GM18505 (cell line): ENCODE data around the gene ZNF605.
"Not testable (repeated sequence)": the region's sequence is repeated elsewhere in the genome, so short reads cannot be mapped to it uniquely, and the experiment has no call there.

Source experiments
- ATAC-seq: cut with Tn5 transposase; IDR thresholded peaks from one replicate; pipeline ENCODE4 v1.9.1; 2021; ENCODE audit not compliant: unreplicated experiment
- POLR2A ChIP-seq: IDR thresholded peaks from 4 replicates; pipeline ENCODE4 v1.6.1; 2011; ENCODE audit warnings: borderline replicate concordance; ENCODE audit not compliant: insufficient read depth, insufficient read length; ENCODE audit errors: extremely low read depth

ZNF605 gene

GRCh38 chr12:132908145-132909029 lies 47.7 kb downstream of the ZNF605 start:
- TF ChIP-seq POLR2A: peak; percentile 28
- ATAC-seq: peak; percentile 92

- not testable (repeated sequence) for ATAC-seq
Measured at GRCh38 chr12:132907789-132908144, 48.3 kb downstream of the ZNF605 start.

GRCh38 chr12:132907216-132907615 lies 48.9 kb downstream of the ZNF605 start:
- TF ChIP-seq POLR2A: no peak
- ATAC-seq: no peak

- ATAC-seq: no peak
- no peak for TF ChIP-seq POLR2A
Measured at GRCh38 chr12:132904718-132905328, 51.3 kb downstream of the ZNF605 start.

GRCh38 chr12:132899033-132899432 lies 57.1 kb downstream of the ZNF605 start:
- no peak for ATAC-seq
- no peak for TF ChIP-seq POLR2A

- no peak for TF ChIP-seq POLR2A
Measured at GRCh38 chr12:132888852-132889251, 67.3 kb downstream of the ZNF605 start.

GRCh38 chr12:132887513-132888351 lies 68.4 kb downstream of the ZNF605 start, which contains the start of gene CHFR:
CHFR (minus strand) TSS chr12:132887605; CDS start chr12:132887328, 277 bp downstream.
- peak; percentile 98 for ATAC-seq
- TF ChIP-seq POLR2A: peak; percentile 87

More at GRCh38 chr12:132888852-132889251, 67.3 kb downstream of the ZNF605 start:
- ATAC-seq: no peak

- ATAC-seq: peak; percentile 31
- no peak for TF ChIP-seq POLR2A
Measured at GRCh38 chr12:132886529-132887477, 69.3 kb downstream of the ZNF605 start.

- ATAC-seq: no peak
Measured at GRCh38 chr12:132881818-132882217, 74.3 kb downstream of the ZNF605 start.

GRCh38 chr12:132874620-132875019 lies 81.5 kb downstream of the ZNF605 start:
- ATAC-seq: not testable (repeated sequence)

More at GRCh38 chr12:132881818-132882217, 74.3 kb downstream of the ZNF605 start:
- no peak for TF ChIP-seq POLR2A

GRCh38 chr12:132874175-132874574 lies 81.9 kb downstream of the ZNF605 start:
- no peak for ATAC-seq

GRCh38 chr12:132873724-132874123 lies 82.4 kb downstream of the ZNF605 start:
- no peak for TF ChIP-seq POLR2A
- ATAC-seq: no peak

More at GRCh38 chr12:132874175-132874574, 81.9 kb downstream of the ZNF605 start:
- TF ChIP-seq POLR2A: no peak
